Body of pancreas (tissue), 4 donors: ENCODE results near the gene FOXC1. TPM values are rescaled to one million over a fixed set of nuclear protein-coding genes. Genes with fewer than 3 reads are reported as not detected.

ENCODE experiments used
- ATAC-seq: fragments of 150-250 bp; one replicate; pipeline ENCODE4 v1.9.1; 2016
- DNase-seq, 4 donors: peaks; one replicate each; pipeline ENCODE4 v3.0.0-alpha.2; 2019
- H3K27ac ChIP-seq, 4 donors: fragments of 200-600 bp; sonication (generic); 1 replicate in 3 of 4; 2 replicates in 1 of 4; pipeline versions ENCODE4 v1.5.1 to v1.6.1; 2016 to 2019; ENCODE audit warnings: mild to moderate bottlenecking in 1 of 4, mixed read lengths in 1 of 4, moderate library complexity in 1 of 4
- H3K27me3 ChIP-seq, 2 donors: fragments of 200-600 bp; sonication (generic); one replicate each; pipeline ENCODE4 v1.6.0; 2016; ENCODE audit warnings: mild to moderate bottlenecking in 1 of 2
- H3K36me3 ChIP-seq, 2 donors: fragments of 200-600 bp; sonication (generic); replicated peaks in 1 of 2; 2 replicates each; pipeline ENCODE4 v1.5.1; 2016; ENCODE audit warnings: low read depth in 2 of 2; ENCODE audit not compliant: insufficient read depth in 1 of 2
- H3K4me1 ChIP-seq: fragments of 200-600 bp; sonication (generic); one replicate; pipeline ENCODE4 v1.6.0; 2016
- H3K4me3 ChIP-seq, 2 donors: fragments of 200-600 bp; sonication (generic); 1 replicate in 1 of 2; 2 replicates in 1 of 2; pipeline ENCODE4 v1.5.1; 2016 to 2019
- H3K9me3 ChIP-seq, 3 donors: fragments of 200-600 bp; sonication (generic); 1 replicate in 2 of 3; 2 replicates in 1 of 3; pipeline ENCODE4 v1.5.1; 2016
- POLR2A ChIP-seq, 3 donors: fragments of 450-650 bp; IDR thresholded peaks; one replicate each; pipeline ENCODE4 v1.6.1; 2016; ENCODE audit warnings: antibody characterized with exemption in 3 of 3, mild to moderate bottlenecking in 2 of 3
- WGBS, 2 donors: methylation state at CpG; one replicate each; pipeline ENCODE4 v1.1.5; 2017; 5-methylcytosine and 5-hydroxymethylcytosine counted together
- intact Hi-C: fragments of 100-400 bp; cut with DNase I; formaldehyde crosslinking; loops from one replicate; pipeline ENCODE4 v1.15.1; 2023
- total RNA-seq, 2 donors: library from RNA; depleted of rRNA; stranded (reverse); fragments of >200 nt; gene quantifications; one replicate each; pipeline ENCODE4 v1.1.0, GENCODE V29; 2016
- TF ChIP-seq, protein P1 (sequence below), 7 experiments: fragments of 450-650 bp in 4 of 7; fragments of 200-600 bp in 3 of 7; sonication (generic) in 3 of 7; IDR thresholded peaks; one replicate each; pipeline ENCODE4 v1.5.1; 2016 to 2019; ENCODE audit warnings: antibody characterized with exemption in 7 of 7

Gene FOXC1
- total RNA-seq, 2 donors from 2014 or later, result 2.0 to 3.6 TPM

DNA sequence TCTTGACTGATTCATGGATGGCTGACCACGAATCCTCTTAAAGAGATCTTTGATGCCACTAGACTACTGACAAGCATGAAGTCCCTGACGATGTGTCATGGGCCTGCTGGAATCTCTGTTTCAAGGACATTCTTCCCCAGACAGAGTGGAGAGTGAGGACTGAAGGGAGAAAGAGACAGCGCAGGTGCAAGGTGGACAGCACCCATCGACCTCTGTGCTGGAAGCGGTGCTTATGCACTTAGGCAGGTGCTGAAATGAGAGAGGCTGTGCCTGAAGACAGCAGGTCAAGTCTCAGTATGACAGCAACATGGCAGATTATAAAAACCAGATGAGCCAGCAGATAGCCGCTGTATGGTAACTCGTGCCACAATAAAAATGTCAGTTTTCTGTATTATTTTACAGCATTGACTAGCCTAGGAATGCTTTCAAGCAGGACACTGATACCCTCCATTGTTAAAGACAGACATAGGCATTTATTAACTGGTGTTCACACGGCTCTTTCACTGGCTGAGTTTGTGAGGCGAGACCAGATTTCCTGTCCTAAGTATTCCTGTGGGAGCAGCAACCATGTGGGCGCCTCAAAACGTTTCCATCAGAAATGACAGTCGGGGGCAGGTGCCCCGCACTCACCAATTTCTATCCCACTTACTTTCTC is 47.5 kb downstream of the FOXC1 start:
- no peak overlapping the region for H3K27ac ChIP-seq
- no peaks in the 10 kb centered on the region for H3K4me1 ChIP-seq
- H3K27me3 ChIP-seq, result no peaks in the 10 kb centered on the region
- DNase-seq (no peak), ATAC-seq (no peak)
- no peaks in the 10 kb centered on the region for H3K36me3 ChIP-seq
- H3K9me3 ChIP-seq, result no peaks in the 10 kb centered on the region
- WGBS, 2 donors, result 73 to 85% methylated on average over 12 to 13 of the region's 13 CpGs
- intact Hi-C loops, result no loop called here
- TF ChIP-seq, protein P1, sequence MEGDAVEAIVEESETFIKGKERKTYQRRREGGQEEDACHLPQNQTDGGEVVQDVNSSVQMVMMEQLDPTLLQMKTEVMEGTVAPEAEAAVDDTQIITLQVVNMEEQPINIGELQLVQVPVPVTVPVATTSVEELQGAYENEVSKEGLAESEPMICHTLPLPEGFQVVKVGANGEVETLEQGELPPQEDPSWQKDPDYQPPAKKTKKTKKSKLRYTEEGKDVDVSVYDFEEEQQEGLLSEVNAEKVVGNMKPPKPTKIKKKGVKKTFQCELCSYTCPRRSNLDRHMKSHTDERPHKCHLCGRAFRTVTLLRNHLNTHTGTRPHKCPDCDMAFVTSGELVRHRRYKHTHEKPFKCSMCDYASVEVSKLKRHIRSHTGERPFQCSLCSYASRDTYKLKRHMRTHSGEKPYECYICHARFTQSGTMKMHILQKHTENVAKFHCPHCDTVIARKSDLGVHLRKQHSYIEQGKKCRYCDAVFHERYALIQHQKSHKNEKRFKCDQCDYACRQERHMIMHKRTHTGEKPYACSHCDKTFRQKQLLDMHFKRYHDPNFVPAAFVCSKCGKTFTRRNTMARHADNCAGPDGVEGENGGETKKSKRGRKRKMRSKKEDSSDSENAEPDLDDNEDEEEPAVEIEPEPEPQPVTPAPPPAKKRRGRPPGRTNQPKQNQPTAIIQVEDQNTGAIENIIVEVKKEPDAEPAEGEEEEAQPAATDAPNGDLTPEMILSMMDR (IDR thresholded peaks at IDR 0.05), result no peak
- no peak for TF ChIP-seq POLR2A (IDR thresholded peaks at IDR 0.05)
- H3K4me3 ChIP-seq, result no peak overlapping the region

DNA sequence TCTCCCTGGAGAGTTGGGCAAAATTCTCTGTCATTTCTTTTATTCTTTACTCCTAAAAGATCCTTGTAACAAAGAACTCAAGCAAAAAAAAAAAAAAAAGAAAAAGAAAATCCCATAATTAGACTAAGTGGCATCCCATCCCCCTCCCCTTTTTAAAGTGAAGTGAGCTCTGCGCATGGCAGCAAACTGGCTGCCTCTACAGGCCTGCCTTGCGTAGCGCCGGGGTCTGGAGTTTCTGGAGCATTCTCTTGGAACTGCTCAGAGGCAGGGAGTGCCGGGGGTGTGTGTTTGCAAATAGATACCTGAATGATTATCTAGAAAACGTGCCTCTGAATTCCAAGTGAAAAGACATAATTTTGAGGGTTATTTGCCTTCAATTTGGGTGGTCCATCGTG is 48.1 kb downstream of the FOXC1 start:
- H3K27me3 ChIP-seq, result no peaks in the 10 kb centered on the region
- intact Hi-C loops, result no loop called here
- ATAC-seq, result no peak
- 85 to 89% methylated on average over 7 of the region's 7 CpGs for WGBS, 2 donors
- no peak overlapping the region for H3K4me3 ChIP-seq
- no peak overlapping the region for H3K27ac ChIP-seq
- no peaks in the 10 kb centered on the region for H3K4me1 ChIP-seq
- no peaks in the 10 kb centered on the region for H3K9me3 ChIP-seq
- no peaks in the 10 kb centered on the region for H3K36me3 ChIP-seq
- TF ChIP-seq, protein P1 (IDR thresholded peaks at IDR 0.05), result no peak
- TF ChIP-seq POLR2A (IDR thresholded peaks at IDR 0.05), result no peak
- DNase-seq, result no peak

DNA sequence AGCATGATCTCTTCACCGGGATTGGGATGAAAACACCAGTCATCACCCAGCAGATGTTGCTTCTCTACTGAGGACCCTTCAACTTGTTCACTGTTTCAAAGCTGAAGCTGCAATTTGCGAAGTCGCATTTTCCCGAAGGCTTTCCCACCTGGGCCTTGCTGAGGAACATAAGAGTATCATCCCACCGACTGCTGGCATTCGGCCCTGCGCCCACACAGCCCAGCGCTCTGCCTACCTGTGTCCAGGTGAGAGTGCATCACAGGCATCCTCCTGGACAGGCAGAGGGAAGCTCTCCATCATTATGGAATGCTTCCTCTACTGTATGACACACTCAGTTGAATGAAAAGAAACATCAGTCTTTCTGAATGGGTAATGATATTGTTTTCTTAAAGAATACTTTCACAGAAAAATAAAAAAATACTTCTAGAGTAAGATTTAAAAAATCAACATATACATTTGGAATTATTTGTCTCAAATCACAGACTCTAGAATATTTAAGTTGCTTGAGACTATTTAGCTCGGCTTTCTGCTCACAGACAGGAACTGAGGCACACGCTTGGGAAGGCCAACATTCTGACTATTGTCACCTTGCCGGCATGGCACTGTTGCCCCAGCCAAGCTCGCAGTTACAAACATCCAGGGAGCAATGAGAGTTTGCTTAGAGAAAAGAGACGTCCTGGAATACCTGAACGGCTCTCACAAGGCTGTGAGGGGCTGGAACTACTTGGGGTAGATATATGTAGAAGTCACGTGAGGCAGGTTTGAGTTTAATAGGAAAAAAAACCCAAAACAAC is 48.7 kb downstream of the FOXC1 start:
- TF ChIP-seq, protein P1 (IDR thresholded peaks at IDR 0.05), result no peak
- TF ChIP-seq POLR2A (IDR thresholded peaks at IDR 0.05), result no peak
- no peak for ATAC-seq
- Histone ChIP-seq H3K27me3 (no peaks in the 10 kb centered on the region), H3K4me1 (no peaks in the 10 kb centered on the region), H3K36me3 (no peaks in the 10 kb centered on the region), H3K27ac (no peak overlapping the region), H3K9me3 (no peaks in the 10 kb centered on the region), H3K4me3 (no peak overlapping the region)
- intact Hi-C loops, result no loop called here
- WGBS, 2 donors, result 89 to 95% methylated on average over 15 of the region's 15 CpGs
- no peak for DNase-seq

DNA sequence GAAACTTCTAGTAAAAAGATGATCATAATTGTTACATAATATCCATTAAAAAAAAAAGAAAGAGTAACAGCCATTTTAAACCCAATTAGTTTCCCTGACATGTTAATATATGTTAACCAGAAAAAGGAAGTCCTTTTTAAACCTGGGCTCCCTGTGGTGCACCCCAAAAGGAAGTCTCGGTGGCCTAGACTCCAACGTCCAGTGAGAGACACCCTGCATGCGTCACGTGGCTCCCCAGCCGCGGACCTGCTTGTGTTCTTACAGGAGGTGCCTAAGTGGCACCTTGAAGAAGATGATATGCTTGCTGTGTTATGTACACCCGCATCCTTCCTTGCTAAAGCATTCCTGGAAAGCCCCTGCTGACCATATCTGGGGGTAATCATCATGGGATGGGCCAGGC is 50.1 kb downstream of the FOXC1 start:
- H3K4me1 ChIP-seq, result no peaks in the 10 kb centered on the region

More for the DNA sequence above, 50.1 kb downstream of the FOXC1 start:
- ATAC-seq, result no peak
- DNase-seq, result no peak
- Histone ChIP-seq H3K27me3 (no peaks in the 10 kb centered on the region), H3K9me3 (no peaks in the 10 kb centered on the region), H3K27ac (no peak overlapping the region), H3K4me3 (no peak overlapping the region), H3K36me3 (no peaks in the 10 kb centered on the region)
- TF ChIP-seq POLR2A (IDR thresholded peaks at IDR 0.05), result no peak
- TF ChIP-seq, protein P1 (IDR thresholded peaks at IDR 0.05), result no peak
- 79 to 82% methylated on average over 7 of the region's 7 CpGs for WGBS, 2 donors
- intact Hi-C loops, result no loop called here
